Stimulated activated naive CD4-positive, alpha-beta T cell treated with Interleukin-2 at 50 U/mL for 16 hours (primary cell): Measurements from ENCODE around the gene IBA57.

ENCODE experiments used
- DNase-seq: peaks from one replicate; lab custom pipeline; 2025; lab: John Stamatoyannopoulos, UW

Gene IBA57

GRCh38 chr1:228165372-228166169, at the start of gene IBA57:
IBA57 (plus strand) TSS chr1:228165804; CDS start chr1:228165817, 13 bp downstream.
- peak; percentile 99 for DNase-seq

- DNase-seq = no peak
Observed at GRCh38 chr1:228117335-228117734, 48.3 kb upstream of the IBA57 start.

GRCh38 chr1:228118040-228118439, 47.6 kb upstream of the IBA57 start:
- no peak for DNase-seq

DNA sequence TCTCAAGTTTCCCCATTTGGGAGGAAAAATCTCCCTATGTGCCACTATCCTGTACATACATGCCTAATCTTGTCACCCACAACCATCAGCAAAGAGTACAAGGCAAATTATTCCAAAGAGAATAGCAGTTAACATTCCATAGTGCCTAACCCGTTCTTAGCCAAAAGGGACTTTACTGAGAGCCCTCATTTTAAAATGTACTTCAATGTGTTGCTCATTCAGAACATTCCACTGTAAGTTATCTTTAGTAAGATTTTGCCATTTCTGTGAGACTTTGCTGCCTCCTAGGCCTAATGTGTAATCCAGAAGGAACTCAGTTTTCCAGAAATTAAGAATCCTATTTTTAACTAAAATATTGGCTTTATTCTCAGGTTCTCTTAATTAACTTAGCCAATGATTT, 45.3 kb upstream of the IBA57 start:
- no peak for DNase-seq

- no peak for DNase-seq
Observed at GRCh38 chr1:228120857-228121489, 44.6 kb upstream of the IBA57 start.

DNA sequence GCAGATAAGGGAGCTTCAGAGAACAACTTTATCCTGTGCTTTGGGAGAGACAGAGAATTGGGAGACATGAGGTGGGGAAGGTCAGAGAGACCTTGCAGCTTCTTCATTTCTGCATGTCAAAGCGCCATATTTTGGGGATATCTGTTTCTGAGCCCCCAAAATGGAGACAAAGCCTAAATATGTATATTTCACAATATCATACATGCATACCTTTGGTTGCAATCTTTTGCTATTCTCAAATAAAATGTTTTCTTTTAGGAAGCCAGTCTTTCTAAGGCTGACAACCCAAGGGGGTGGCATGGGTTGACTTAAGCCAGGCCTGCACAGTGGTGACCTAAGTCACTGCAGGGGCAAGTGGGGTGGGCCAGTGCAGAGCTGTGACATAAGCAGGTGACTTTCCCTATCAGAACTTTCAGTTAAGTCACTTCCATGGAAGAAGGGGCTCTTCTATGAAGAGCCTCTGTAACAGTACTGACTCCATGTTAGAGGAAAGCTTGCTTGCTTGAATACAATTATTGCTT, 42.6 kb upstream of the IBA57 start:
- DNase-seq = no peak

DNA sequence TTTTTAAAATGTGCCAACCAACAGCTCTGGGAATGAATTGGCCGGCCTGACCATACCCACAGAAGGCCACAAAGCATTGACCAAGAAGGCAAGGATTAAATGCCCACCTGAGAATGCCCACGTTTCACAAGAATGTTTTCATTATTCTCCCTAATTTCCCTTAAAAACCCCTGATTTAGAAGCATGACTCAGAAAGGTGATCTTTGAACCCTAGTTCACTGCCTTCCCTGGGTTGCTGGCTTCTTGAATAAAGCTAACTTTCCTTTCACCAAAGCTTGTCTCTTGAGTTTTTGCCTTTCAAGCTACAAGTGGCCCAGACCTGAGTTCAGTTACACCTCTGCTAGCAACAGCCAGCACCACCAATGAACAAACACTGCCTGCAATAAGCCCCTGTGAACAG, 42.1 kb upstream of the IBA57 start:
- DNase-seq = no peak

DNA sequence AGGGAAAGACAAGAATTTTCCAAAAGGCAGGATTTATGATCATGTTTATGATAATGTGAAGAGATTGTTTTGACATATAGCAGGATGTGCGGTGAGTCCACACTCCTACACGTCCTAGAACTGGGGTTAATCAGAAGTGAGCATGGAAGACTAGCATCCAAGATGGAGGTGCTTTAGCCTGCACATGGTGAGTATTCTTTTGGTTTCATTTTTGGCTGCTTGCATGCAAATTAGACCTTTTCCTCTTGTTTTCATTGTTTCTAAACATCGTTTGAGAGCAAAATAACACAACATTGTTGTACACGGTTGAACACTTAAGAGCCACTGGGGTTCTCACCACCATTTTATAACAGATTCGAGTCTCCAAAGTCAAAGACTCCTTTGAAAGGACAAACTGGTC, 40.4 kb upstream of the IBA57 start:
- DNase-seq = no peak

DNA sequence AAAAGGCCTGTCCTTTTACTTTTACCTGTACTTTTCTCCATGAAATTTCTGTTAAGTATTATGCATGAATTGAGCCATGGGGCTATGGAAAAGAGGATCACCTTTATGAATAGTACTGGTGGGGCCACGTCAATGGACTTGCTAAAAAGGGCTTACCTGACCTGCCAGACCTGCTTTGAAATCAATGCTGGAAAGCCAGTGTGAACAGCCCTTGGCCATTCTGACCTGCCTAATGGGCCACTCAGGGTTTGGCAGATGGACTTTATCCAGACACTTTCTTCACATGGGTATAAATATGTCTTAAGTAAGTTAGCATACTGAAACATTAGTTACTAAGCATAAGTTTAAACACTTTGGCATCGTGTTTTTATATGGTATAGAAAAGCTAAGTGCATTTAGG, 33.8 kb upstream of the IBA57 start:
- DNase-seq = no peak

DNA sequence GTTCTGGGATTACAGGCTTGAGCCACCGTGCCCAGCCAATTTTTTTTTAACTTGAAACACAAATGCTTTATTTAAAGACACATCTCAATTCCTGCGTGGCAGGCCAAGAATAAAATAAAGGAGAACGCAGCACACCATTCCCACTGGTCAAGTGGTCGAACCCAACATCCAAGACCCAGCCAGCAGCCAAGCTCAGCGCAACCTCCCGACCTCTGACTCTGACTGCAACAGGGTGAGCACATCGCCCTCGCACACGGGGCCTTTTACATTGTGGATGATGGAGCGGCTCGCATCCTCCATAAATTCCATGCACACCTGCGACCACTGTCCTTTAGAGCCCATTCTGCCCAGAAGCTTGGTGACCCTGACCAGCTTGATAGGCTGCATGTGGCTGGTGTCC, 31.0 kb upstream of the IBA57 start:
- no peak for DNase-seq

DNA sequence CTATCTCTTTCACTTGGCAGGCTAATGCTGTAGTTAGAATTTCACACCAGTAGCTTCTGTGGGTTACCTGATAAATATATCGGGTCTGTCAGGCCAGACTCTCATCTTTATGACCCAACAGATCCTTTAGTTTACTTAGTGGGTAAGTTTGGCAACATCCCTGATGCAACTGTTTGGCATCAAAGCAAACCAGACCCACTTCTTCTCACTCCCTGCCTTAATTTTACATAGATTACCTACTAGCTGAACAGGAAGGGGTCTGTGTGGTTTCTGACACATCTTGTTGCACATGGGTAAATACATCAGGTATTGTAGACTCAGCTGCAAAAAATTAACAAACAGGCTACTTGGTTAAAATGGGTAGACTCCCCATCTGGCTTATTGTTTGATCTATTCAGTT, 28.7 kb upstream of the IBA57 start:
- DNase-seq = no peak

- no peak for DNase-seq
Observed at GRCh38 chr1:228139406-228139930, 26.1 kb upstream of the IBA57 start.

GRCh38 chr1:228139931-228140723, 25.5 kb upstream of the IBA57 start, which contains the start of gene GUK1:
GUK1 (plus strand) TSS chr1:228140279; CDS start chr1:228140303, 24 bp downstream.
- peak; percentile 100 for DNase-seq

- peak; percentile 16 for DNase-seq
Observed at GRCh38 chr1:228140724-228141225, 24.8 kb upstream of the IBA57 start.

DNA sequence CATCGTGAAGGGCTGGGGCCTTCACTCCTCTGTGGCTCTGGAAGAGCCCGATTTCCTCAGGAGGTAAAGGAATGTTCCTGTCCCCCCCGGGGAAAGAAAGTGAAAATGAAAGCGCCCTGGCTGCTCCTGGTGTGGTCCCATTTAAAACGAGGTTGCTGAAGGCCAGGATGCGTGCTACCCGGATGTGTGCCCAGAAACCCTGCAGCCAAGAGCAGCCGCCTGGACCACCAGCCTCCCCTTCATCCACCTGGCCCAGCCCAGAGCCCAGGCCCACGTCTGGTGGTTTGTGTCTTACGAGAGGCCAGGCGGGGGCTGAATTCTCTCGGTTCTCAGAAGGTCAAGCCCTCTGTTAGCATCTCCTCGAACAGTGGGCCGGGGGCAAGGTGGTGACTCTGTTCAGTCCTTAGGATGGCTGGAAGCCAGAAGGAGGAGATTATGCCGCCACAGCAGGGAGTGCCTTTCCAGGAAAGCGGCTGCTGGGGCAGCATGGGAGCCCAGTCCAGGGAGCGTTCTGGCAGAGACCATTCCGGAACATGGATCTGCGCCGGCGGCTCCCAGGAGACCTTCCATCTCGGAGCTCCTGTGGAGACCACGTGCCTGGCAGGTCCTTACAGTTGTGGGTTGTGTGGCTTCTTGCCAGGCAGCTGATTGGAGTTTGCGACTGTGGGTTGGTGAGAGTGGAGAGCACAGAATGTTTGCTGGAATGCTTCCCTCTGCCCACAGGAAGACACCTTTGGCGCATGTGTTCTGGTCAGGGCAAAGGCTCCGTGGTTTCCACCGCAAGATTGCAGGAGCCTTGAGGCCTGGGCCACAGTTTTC, 24.2 kb upstream of the IBA57 start:
- peak; percentile 13 for DNase-seq

- no peak for DNase-seq
Observed at GRCh38 chr1:228142155-228142691, 23.4 kb upstream of the IBA57 start.

GRCh38 chr1:228142701-228143136, 22.9 kb upstream of the IBA57 start:
- DNase-seq = no peak

DNA sequence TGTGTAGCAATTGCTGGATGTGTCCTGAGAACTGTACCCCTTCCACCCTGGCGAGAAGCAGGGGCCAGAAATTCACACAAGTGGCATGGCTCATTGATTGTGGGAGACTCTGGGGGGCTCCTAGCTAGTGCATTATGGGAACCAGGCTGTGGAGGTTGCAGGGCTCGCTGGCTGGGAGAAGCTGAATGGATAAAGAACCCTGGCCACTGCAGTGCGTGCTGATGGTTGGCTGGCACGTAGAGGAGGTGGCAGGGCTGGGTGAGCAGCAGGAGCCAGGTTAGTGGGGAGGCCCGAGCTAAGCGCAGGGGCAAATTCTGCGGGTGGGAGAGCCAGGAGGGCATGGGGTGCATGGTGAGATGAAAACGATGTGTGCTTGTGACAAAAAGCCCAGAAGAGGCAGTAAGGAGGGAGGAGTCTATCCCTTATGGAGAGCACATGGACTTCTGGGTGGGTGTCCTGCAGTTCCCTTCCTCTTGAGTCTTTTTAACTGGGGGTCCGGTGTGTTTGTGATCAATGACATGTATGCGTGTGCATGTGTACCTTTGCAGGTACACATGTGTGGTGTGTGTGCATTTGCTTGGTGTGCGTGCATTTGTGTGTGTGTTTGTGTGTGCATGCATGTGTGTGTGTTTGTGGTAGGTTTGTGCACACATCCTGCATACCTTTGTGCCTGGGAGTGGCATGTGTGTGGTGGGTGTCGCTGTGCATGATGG, 22.0 kb upstream of the IBA57 start:
- DNase-seq = no peak

DNA sequence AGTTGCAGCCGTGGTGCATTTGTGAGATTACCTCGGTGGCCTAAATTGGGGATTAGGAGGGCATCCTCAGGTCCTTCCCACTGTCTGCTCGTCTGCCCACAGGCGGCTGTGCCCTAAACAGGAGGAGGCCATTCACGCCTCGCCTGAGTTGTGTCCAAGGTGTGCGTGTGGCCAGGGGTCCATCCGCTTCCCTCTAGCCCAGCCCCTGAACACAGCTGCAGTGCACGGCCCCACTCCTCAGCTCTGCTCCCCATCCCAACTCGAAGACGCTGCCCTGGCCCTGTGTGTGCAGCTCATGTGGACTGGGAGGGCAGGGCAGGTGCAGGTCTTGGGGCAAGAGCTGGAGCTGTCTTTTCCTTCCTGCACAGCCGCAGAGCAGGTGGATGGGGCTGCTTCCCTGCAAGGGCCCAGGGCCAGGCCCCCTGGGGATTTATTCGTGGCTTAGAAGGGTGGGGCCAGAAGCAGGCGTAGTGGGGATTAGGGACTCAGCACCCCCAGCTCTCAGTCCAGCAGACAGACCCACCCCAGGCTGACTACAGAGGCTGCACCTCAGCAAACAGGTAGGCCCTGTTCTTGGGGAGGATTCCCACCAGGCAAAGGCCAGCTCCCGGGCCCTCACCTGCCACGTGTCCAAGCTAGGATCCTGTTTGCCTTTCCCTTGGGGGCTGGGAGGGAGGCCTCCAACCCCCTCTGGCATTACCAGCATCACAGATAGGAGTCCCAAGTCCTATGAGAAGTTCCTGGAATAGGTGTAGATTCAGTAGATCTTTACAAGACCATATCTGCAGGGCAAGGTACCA, 21.2 kb upstream of the IBA57 start:
- no peak for DNase-seq
